Measurements from ENCODE around the gene CAMK2B.

GRCh38 chr7:44236333-44236728 lies 89.1 kb downstream of the CAMK2B start:
- TF ChIP-seq, protein P1, sequence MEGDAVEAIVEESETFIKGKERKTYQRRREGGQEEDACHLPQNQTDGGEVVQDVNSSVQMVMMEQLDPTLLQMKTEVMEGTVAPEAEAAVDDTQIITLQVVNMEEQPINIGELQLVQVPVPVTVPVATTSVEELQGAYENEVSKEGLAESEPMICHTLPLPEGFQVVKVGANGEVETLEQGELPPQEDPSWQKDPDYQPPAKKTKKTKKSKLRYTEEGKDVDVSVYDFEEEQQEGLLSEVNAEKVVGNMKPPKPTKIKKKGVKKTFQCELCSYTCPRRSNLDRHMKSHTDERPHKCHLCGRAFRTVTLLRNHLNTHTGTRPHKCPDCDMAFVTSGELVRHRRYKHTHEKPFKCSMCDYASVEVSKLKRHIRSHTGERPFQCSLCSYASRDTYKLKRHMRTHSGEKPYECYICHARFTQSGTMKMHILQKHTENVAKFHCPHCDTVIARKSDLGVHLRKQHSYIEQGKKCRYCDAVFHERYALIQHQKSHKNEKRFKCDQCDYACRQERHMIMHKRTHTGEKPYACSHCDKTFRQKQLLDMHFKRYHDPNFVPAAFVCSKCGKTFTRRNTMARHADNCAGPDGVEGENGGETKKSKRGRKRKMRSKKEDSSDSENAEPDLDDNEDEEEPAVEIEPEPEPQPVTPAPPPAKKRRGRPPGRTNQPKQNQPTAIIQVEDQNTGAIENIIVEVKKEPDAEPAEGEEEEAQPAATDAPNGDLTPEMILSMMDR (optimal IDR thresholded peaks at IDR 0.05 in 1 of 3, IDR thresholded peaks at IDR 0.05 in 1 of 3, conservative IDR thresholded peaks at IDR 0.05 in 1 of 3; ENCODE audit: extremely low read depth in 1 of 3, insufficient read depth in 2 of 3, low read length in 3 of 3) = no peak
- no peak for TF ChIP-seq EZH2 (IDR thresholded peaks at IDR 0.05; ENCODE audit: low read length)
